CD4-positive, alpha-beta T cell treated with Interleukin-4 for 4 hours (primary cell): ENCODE results near the gene PPP2R5A.
"Not testable (repeated sequence)": the region's sequence is repeated elsewhere in the genome, so short reads cannot be mapped to it uniquely, and the experiment has no call there.

ENCODE experiments used
- DNase-seq: peaks from one replicate; pipeline ENCODE4 v3.0.0-alpha.2; 2020

PPP2R5A gene

DNA sequence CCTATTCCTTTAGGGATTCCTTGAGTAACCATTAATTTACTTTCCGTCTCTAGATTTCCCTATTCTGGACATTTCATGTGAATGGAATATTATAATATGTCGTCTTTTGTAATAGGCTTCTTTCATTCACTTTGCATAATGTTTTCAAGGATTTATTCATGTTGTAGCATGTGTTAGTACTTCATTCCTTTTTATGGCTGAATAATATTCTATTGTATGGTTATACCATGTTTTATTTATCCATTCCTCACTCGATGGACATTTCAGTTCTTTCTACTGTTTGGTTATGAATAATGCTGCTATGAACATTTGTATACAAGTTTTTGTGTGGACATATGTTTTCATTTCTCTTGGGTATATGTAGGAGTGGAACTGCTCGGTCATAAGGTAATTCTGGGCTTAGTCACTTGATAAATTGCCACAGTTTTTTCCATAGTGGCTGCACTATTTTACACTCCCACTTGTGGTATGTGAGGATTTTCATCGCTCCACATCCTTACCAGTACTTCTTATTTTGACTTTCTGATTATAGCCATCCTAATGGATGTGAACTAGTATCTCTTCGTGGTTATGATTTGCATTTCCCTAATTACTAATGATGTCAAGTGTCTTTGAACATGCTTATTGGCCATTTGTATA is 17.7 kb downstream of the PPP2R5A start:
- no peak for DNase-seq

DNA sequence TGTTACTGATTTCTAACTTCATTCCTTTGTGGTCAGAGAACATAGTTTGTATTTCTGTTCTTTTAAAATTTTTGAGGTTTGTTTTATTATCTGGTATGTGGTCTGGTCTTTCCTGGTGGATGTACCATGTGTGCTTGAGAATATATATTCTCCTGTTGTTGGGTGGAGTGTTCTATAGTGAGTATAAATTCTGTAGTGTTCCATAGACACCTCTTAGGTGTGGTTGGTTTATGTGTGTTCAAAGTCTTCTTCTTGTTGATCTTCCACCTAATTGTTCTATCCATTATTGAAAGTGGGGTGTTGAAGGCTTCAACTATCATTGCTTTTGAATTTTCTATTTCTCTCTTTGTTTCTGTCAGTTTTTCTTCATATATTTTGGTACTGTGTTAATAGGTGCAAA is 20.1 kb downstream of the PPP2R5A start:
- DNase-seq: no peak

DNA sequence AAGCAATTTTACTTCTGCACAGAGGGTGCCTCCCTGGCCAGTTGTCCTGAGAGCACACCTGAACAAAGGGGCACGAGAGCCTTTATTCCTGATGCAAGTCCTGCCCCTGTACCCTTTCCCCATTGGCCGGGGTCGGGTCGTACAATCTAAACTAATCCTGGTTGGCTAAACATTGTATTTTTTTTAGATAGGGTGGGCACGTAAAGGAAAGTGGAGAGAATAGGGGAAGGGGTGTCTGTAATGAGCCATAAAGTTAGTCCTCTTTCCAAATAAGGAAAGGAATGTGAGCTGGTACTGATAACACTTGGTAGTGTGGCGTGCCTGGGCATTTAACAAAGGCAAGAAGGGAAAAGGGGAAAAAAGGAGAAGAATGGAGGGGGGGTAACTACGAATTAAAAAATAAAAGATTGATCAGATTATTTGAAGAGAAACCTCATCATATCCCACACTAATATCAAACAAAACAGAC is 20.8 kb downstream of the PPP2R5A start:
- not testable (repeated sequence) for DNase-seq

DNA sequence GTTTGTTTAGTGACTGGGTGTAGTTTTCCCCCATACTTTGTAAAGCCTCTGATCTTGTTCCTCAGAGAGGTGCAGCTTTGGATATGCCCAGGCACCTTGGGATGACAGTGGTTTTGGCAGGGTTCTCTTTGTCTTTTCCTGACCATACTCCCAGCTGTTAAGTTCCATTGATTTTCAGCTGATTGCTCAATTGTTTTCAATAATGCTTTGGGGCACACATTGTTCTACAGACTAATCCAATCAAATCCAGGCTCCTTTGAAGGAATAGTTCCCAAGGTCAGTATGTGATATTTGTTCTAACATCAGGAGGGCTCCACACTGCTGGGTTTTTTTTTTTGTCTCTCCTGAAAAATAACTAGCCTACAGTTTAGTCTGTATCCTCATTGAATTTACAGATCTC is 24.8 kb downstream of the PPP2R5A start:
- DNase-seq: no peak

DNA sequence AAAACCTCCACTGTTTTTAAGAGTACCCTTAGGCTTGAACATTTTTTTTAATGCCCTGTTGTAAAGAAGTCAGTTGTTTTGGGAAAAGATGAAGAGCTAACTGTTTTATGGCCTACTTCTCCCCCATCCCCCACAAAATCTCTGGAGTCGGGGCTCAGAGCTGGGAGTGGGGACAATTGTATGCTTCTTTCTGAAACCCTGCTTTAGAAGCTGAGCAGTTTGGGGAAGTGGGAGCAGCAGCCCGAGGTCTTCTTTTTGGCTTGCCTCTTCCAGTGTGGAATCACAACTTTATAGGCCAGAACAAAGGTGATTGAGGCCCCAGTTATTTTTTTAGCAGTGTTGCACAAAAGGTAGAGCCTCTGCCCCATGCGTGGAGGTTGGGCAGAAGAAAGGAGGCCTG is 25.2 kb downstream of the PPP2R5A start:
- no peak for DNase-seq

DNA sequence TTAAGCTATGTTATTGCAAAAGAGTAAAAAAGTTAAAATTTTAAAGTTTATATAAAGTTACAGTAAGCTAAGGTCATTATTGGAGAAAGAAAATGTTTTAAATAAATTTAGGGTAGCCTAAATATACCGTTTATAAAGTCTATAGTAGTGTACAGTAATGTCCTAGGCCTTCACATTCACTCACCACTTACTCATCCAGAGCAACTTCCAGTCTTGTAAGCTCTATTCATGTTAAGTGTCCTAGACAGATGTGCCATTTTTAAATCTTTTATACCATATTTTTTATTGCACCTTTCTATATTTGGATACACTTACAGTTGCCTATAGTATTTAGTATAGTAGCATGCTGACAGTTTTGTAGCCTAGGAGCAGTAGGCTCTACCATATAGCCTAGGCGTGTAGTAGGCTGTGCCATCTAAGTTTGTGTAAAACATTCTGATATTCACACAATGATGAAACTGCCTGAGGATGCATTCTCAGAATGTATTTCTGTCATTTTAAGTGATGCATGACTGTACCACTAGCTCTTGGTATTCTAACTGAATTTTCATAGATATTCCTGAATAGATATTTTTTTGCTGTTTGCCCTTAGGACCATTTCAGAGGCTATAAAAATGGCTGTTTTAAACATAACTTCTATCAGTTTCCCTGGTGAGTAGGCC is 26.8 kb downstream of the PPP2R5A start:
- no peak for DNase-seq

DNA sequence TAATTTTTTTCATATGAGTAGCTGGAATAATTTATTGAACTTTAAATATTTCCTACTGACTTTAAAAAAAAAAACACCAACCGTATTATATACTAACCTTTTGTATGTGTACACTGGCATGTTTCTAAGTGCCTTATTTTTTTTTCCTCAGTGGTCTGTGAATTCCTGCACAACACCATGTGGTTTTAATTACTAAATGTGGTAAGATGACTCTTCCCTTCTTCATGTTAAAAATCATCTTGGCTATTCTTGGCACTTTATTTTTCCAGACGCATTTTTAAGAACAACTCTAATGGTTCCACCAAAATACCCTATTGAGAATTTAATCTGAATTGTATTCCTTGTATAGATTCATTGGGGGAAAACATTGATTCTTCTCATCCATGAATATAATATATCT is 28.4 kb downstream of the PPP2R5A start:
- no peak for DNase-seq

DNA sequence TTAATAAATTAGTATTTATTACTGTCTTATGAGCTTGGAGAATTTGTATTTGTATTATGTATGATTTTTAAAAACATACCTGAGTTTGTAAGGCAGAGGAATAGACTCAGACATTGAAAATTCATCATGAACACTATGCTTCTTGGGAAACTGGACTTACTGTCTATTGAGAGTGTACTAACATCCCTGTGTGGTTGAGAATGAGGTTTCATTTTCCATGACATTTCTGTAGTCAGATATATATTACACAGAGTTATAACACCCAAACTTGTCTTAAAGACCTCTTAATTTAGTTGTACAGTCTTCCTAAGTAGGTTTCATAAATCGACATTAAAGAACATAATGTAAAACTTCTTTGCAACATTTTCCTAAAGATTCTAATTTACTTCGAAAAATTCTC is 30.0 kb downstream of the PPP2R5A start:
- no peak for DNase-seq

DNA sequence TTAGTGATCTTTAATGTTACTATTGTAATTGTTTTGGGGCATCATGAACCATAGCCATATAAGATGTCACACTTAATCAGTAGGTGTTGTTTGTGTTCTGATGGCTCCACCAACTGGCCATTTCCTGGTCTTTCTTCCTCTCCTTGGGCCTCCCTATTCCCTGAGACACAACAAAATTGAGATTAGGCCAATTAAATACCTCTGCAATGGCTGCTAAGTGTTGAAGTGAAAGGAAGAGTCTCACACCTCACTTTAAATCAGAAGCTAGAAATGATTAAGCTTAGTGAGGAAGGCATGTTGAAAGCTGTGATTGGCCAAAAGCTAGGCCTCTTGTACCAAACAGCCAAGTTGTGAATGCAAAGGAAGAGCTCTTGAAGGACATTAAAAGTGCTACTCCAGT is 30.7 kb downstream of the PPP2R5A start:
- peak; percentile 17 for DNase-seq

DNA sequence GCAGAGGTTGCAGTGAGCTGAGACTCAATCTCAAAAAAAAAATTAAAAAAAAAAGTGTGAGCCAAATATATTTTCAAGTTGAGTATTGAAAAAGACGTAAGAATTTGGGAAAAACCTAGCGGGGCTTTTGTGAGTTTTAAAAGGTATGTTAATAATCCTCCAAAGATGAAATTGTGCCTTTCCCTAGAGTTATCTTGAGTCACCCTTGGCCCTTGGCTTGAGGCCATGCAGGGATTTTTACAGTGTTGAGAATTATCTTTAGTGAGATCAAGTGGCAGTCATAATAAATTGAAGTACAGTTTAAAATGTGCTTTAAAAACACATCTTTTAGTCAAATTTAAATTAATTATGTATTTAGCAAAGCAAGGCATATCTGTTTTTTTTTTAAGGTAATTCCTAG is 32.7 kb downstream of the PPP2R5A start:
- DNase-seq: no peak

DNA sequence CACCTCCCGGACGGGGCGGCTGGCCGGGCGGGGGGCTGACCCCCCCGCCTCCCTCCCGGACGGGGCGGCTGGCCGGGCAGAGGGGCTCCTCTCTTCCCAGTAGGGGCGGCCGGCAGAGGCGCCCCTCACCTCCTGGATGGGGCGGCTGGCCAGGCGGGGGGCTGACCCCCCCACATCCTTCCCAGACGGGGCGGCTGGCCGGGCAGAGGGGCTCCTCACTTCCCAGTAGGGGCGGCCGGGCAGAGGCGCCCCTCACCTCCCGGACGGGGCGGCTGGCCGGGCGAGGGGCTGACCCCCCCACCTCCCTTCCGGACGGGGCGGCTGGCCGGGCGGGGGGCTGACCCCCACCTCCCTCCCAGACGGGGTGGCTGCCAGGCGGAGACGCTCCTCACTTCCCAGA is 35.8 kb downstream of the PPP2R5A start:
- DNase-seq: not testable (repeated sequence)

DNA sequence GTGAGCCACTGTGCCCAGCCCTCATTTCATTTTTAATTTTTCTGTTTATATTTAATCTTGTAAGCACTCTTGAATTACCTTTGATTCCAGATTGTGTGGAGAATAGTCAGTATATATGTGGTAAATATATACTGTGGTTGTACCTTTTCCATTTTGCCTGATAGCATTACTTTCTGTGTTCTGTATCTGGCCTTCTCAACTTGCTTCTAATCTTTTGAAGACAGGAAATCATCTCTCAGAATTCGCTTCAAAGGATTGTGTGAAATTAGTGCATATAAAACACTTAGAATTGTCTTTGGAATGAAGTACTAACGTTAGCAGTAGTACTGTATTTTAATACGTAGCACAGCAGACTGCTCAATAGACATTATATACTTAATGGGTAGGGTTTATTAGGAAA is 37.9 kb downstream of the PPP2R5A start:
- DNase-seq: no peak

DNA sequence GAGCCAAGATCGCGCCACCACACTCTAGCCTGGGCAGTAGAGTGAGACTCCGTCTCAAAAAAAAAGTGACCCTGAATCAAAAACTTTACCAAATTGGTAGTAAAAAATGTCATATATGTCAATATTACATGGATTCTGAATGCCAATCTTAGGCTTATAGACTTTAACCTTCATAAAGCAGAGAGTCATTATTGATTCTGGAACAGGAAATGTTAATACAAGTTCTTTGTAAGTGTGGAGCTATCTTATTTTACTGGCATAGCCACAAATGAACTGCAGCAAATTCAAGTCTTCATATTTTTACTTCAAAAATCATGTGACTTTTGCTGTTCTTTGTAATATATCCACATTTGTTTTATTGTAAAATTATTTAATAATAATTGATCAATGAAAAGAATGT is 41.3 kb downstream of the PPP2R5A start:
- no peak for DNase-seq

DNA sequence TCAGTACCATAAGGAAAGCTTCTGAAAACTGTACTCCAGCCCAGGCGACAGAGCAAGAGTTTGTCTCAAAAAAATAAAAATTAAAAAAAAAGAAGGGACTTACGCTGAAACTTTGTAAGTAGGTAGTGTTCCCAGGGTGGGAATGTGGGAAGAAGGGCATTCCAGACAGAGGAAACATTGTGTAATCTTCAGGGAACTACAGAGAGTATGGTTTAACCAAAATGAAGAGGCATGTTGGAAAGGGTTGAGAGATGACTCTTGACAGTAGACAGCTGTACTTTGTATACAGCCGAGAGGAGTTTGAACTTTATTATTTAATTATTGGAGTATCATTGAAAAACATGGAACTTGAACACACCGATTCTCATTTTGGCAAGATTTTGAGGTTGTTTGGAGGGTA is 43.0 kb downstream of the PPP2R5A start:
- no peak for DNase-seq

DNA sequence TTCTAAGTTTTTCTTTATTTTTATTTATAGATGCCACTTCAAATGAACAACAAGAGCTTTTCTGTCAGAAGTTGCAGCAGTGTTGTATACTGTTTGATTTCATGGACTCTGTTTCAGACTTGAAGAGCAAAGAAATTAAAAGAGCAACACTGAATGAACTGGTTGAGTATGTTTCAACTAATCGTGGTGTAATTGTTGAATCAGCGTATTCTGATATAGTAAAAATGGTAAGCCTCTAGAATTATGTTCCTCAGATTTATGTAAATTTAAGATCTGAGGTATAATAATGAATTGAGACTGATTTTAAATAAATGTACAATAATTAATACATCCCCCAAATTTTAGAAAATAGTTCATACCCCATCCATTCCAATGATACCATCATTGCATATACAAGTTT is 43.9 kb downstream of the PPP2R5A start:
- DNase-seq: no peak

DNA sequence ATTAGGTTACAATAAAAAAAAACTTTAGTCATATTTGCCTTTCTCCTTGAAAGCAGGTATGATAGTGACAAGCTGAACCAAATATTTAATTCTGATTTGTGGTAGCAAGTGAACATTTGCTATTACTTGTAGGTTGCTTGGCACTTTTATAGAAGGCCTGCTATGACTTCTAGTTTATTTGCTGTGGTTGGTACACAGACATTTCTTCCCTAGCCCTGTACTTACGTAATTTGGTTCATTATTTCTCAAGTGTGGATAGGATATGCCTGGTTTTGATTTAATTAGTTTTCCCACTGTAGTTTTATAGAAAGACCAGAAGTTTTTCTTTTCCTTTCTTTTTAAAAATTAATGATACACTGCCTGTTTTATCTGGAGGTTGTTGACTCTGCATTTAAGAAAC is 55.9 kb downstream of the PPP2R5A start:
- DNase-seq: no peak

DNA sequence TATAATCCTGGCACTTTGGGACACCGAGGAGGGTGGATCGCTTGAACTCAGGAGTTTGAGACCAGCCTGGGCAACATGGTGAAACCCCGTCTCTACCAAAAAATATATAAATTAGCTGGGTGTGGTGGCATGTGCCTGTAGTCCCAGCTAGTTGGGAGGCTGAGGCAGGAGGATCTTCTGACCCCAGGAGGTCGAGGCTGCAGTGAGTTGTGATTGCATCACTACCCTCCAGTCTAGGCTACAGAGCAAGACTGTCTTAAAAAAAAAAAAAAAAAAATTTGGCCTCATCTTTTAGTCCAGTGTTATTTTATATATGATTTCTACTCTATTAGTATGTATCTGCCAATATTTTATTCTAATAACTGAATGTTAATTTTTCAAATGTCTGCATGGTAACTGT is 59.7 kb downstream of the PPP2R5A start:
- no peak for DNase-seq

DNA sequence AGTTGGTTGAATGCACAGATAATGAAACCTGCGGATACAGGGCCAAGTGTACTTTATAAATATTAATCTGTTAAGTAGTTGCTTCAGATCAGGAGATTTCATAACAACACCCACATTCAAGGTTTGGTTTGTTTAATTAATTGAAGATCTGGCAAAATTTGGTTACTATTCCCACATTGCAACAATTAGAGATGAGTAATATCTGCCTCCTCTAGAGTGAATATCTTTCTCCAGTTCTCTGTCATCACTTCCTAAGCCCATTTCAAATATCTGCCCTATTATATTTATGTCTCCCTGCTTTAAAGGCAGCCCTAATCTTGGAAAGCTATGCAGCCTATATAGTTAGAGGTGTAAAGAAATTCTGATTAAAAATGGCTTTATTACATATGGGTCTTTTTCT is 61.4 kb downstream of the PPP2R5A start:
- DNase-seq: no peak

DNA sequence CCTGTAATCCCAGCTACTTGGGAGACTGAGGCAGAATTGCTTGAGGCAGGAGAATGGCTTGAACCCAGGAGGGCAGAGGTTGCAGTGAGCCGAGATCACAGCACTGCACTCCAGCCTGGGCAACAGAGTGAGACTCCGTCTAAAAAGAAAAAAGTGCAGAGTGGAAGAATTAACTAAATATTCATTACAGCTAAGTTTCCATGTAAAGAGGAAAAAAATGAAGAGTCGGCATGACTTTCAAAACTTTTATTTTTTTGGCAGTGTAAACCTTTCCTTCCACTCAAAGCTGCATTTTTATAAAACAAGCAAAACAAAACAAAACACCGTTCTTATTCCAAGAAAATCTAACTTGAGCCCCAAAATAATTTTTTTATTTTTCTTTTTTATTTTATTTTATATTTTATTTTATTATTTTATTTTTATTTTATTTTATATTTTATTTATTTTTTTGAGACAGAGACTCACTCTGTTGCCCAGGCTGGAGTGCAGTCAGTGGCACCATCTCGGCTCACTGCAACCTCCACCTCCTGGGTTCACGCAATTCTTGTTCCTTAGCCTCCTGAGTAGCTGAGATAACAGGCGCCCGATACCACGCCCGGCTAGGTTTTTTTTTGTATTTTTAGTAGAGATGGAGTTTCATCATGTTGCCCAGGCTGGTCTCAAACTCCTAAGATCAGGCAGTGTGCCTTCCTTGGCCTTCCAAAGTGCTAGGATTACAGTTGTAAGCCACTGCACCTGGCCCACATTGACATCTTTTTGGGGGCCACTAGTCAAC is 66.6 kb downstream of the PPP2R5A start:
- DNase-seq: no peak

DNA sequence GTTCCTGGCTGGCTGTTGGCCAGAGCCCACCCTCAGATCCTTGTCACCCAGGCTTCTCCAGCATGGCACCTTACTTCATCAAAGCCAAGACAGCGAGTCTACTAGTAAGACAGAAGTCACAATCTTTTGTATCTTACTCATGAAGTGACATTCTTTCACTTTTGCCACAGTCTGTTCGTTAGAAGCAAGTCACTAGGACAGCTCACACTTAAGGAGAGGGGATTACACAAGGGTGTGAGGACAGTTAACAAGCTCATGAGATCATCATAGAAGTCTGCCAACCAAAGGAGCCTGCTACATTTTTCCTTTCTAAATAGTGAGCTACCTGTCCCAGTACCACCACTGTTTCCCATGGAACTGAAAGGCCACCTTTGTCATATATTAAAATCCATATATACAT is 68.0 kb downstream of the PPP2R5A start:
- no peak for DNase-seq

DNA sequence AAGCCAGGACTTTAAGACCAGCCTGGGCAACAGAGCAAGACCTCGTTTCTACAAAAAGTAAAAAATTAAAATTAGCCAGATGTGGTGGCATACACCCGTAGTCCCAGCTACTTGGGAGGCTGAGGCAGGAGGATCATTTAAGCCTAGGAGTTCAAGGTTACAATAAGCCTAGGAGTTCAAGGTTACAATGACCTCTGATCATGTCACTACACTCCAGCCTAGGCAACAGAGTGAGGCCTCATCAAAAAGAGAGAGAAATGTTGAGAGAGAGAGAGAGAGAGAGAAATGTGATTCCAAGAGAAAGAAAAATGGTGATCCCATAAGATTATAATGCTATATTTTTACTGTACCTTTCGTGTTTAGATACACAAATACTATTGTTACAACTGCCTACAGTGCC is 69.3 kb downstream of the PPP2R5A start:
- no peak for DNase-seq

DNA sequence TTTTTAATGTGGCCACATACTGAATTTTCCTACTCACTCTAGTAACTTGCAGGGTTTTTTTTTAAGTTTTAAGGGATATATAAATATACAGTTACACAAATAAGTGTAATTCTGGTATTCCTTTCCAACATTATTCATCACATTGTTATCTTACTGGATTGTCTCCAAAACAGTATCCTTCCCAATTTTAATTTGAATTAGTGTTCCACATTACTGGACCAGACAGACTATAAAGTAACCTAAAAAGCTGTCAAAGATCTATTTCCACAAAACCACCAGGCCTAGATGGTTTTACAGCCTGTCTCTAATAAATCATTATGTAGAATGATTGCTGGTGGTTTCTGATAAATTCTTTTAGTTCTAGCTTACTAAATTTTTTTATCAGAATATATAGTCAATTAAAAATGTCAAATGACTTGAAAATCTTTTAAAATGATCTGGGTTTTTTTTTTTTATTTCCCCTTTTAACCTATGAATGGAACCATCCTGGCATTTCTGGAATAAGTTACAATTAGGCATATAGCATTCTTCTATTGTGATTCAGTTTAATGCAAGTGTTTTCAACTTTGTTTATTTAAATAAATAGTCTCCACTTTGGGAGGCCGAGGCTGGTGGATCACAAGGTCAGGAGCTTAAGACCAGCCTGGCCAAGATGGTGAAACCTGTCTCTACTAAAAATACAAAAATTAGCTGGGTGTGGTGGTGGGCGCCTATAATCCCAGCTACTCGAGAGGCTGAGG is 70.2 kb downstream of the PPP2R5A start:
- DNase-seq: no peak

DNA sequence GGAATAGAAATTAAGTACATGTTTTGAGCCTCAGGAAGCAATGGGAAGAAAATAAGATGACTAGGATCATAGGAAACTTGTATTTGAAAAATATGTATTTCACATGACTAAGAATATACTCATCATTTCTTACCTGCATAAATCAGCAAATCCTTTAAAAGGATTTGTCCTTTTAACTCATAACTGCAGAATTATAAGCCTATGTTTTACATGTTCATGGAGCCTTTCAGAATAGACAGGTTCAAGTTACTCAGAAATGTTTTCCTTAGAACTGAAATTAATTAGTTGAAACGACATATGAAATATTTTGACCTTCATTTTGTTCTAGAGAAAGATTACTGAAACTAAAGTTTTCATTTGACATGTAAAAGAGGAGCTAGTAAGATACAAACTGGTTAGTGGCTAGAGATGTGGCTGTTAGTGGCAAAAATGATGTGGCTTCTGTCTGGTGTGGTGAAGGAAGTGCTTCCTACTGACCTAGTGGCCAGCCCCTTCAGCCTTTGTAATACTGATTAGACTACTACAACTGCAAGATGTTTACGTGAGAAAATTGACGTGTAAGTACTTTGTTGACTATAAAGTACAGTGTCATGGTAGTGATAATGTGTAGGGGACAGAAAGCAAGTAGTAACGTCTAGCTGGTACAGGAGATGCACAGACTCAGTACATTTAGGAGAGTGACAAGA is 74.7 kb downstream of the PPP2R5A start:
- no peak for DNase-seq
